Activated naive CD4-positive, alpha-beta T cell treated with anti-CD3 and anti-CD28 coated beads, Interleukin-2, amount 50 U/mL, for 72 hours (primary cell): Measurements from ENCODE around the gene ADAMTSL1. TPM values are rescaled to one million over a fixed set of nuclear protein-coding genes. Genes with fewer than 3 reads are reported as not detected.

Source experiments
- ATAC-seq, 2 donors: fragments of 150-1000 bp; cut with Tn5 transposase; 2 replicates each; pipeline ENCODE4 v1.10.0; 2021; ENCODE audit warnings: mild to moderate bottlenecking in 2 of 2, moderate library complexity in 2 of 2
- DNase-seq, 2 donors: peaks; one replicate each; pipeline ENCODE4 v3.0.0; 2021 to 2022; ENCODE audit warnings: low spot score in 2 of 2
- H3K27ac Mint-ChIP-seq, 2 donors: one replicate each; pipeline ENCODE4 v1.8.0; 2022; ENCODE audit warnings: mild to moderate bottlenecking in 2 of 2, mixed read lengths in 2 of 2
- H3K36me3 Mint-ChIP-seq, 2 donors: one replicate each; pipeline ENCODE4 v1.8.0; 2022; ENCODE audit warnings: mixed read lengths in 2 of 2
- H3K9me3 Mint-ChIP-seq, 2 donors: one replicate each; pipeline ENCODE4 v1.8.0; 2022; ENCODE audit warnings: mixed read lengths in 2 of 2
- total RNA-seq, 2 donors: library from RNA; stranded (reverse); gene quantifications; one replicate each; pipeline ENCODE4 v1.2.3, GENCODE V29; 2022

ADAMTSL1 gene
- total RNA-seq, 2 donors from 2014 or later = not detected

- no peaks in the 10 kb centered on the region for H3K36me3 Mint-ChIP-seq
- ATAC-seq = no peak
- peaks cover 8 to 12% of the 10 kb centered on the region in 2 donors for H3K9me3 Mint-ChIP-seq
- no peak overlapping the region for H3K27ac Mint-ChIP-seq
- DNase-seq = no peak
Measured at GRCh38 chr9:18564018-18564880, 90.3 kb downstream of the ADAMTSL1 start.

- ATAC-seq (no peak), DNase-seq (no peak)
- H3K27ac Mint-ChIP-seq = no peak overlapping the region
- H3K9me3 Mint-ChIP-seq = peaks cover 0 to 7% of the 10 kb centered on the region in 2 donors
- H3K36me3 Mint-ChIP-seq = no peaks in the 10 kb centered on the region
Measured at GRCh38 chr9:18566121-18566520, 92.2 kb downstream of the ADAMTSL1 start.

- Mint-ChIP-seq H3K27ac (no peak overlapping the region), H3K9me3 (no peaks in the 10 kb centered on the region), H3K36me3 (no peaks in the 10 kb centered on the region)
- no peak for DNase-seq
- ATAC-seq = no peak
Measured at GRCh38 chr9:18568973-18569372, 95.0 kb downstream of the ADAMTSL1 start.

GRCh38 chr9:18569941-18570630 lies 96.1 kb downstream of the ADAMTSL1 start:
- Mint-ChIP-seq H3K27ac (no peak overlapping the region), H3K9me3 (no peaks in the 10 kb centered on the region), H3K36me3 (no peaks in the 10 kb centered on the region)
- DNase-seq (no peak), ATAC-seq (no peak)

- H3K27ac Mint-ChIP-seq = no peak overlapping the region
- H3K36me3 Mint-ChIP-seq = no peaks in the 10 kb centered on the region
- ATAC-seq (no peak), DNase-seq (no peak)
- H3K9me3 Mint-ChIP-seq = no peaks in the 10 kb centered on the region
Measured at GRCh38 chr9:18573021-18573556, 99.1 kb downstream of the ADAMTSL1 start.

GRCh38 chr9:18575686-18576085 lies 101.7 kb downstream of the ADAMTSL1 start:
- Mint-ChIP-seq H3K36me3 (no peaks in the 10 kb centered on the region), H3K27ac (no peak overlapping the region), H3K9me3 (peaks cover 0 to 3% of the 10 kb centered on the region in 2 donors)
- ATAC-seq (no peak), DNase-seq (no peak)

- no peak overlapping the region for H3K27ac Mint-ChIP-seq
- DNase-seq (no peak), ATAC-seq (no peak)
- H3K9me3 Mint-ChIP-seq = peaks cover 3% of the 10 kb centered on the region in 2 donors
- no peaks in the 10 kb centered on the region for H3K36me3 Mint-ChIP-seq
Measured at GRCh38 chr9:18579536-18579935, 105.6 kb downstream of the ADAMTSL1 start.

GRCh38 chr9:18580151-18580550 lies 106.2 kb downstream of the ADAMTSL1 start:
- Mint-ChIP-seq H3K36me3 (no peaks in the 10 kb centered on the region), H3K27ac (no peak overlapping the region), H3K9me3 (peaks cover 3% of the 10 kb centered on the region in 2 donors)
- no peak for ATAC-seq
- DNase-seq = no peak

GRCh38 chr9:18585996-18586395 lies 112.0 kb downstream of the ADAMTSL1 start:
- peaks cover 0 to under 1% of the 10 kb centered on the region in 2 donors for H3K36me3 Mint-ChIP-seq
- DNase-seq (no peak), ATAC-seq (no peak)
- peaks cover under 1 to 8% of the 10 kb centered on the region in 2 donors for H3K9me3 Mint-ChIP-seq
- no peak overlapping the region for H3K27ac Mint-ChIP-seq

GRCh38 chr9:18588002-18588401 lies 114.0 kb downstream of the ADAMTSL1 start:
- ATAC-seq (no peak), DNase-seq (no peak)
- H3K9me3 Mint-ChIP-seq = peaks cover 7 to 17% of the 10 kb centered on the region in 2 donors
- H3K36me3 Mint-ChIP-seq = peaks cover 0 to 7% of the 10 kb centered on the region in 2 donors
- no peak overlapping the region for H3K27ac Mint-ChIP-seq

GRCh38 chr9:18591261-18591660 lies 117.3 kb downstream of the ADAMTSL1 start:
- peaks cover 16 to 21% of the 10 kb centered on the region in 2 donors for H3K9me3 Mint-ChIP-seq
- ATAC-seq (no peak), DNase-seq (no peak)
- H3K27ac Mint-ChIP-seq = no peak overlapping the region
- peaks cover 6 to 7% of the 10 kb centered on the region in 2 donors for H3K36me3 Mint-ChIP-seq

GRCh38 chr9:18594837-18595236 lies 120.9 kb downstream of the ADAMTSL1 start:
- ATAC-seq (no peak), DNase-seq (no peak)
- peaks cover 6 to 7% of the 10 kb centered on the region in 2 donors for H3K36me3 Mint-ChIP-seq
- H3K27ac Mint-ChIP-seq = no peak overlapping the region
- peaks cover 16 to 20% of the 10 kb centered on the region in 2 donors for H3K9me3 Mint-ChIP-seq

- Mint-ChIP-seq H3K36me3 (peaks cover 6 to 7% of the 10 kb centered on the region in 2 donors), H3K9me3 (peaks cover 16 to 17% of the 10 kb centered on the region in 2 donors)
- ATAC-seq = no peak
Measured at GRCh38 chr9:18595597-18595996, 121.6 kb downstream of the ADAMTSL1 start.

GRCh38 chr9:18596920-18597319 lies 123.0 kb downstream of the ADAMTSL1 start:
- peaks cover 0 to 6% of the 10 kb centered on the region in 2 donors for H3K36me3 Mint-ChIP-seq
- no peak for ATAC-seq
- peaks cover 9 to 10% of the 10 kb centered on the region in 2 donors for H3K9me3 Mint-ChIP-seq
- no peak for DNase-seq
- no peak overlapping the region for H3K27ac Mint-ChIP-seq

More at GRCh38 chr9:18595597-18595996, 121.6 kb downstream of the ADAMTSL1 start:
- no peak for DNase-seq
- H3K27ac Mint-ChIP-seq = no peak overlapping the region

- Mint-ChIP-seq H3K27ac (no peak overlapping the region), H3K36me3 (peaks cover 0 to 6% of the 10 kb centered on the region in 2 donors), H3K9me3 (peaks cover 5 to 9% of the 10 kb centered on the region in 2 donors)
- ATAC-seq = no peak
- no peak for DNase-seq
Measured at GRCh38 chr9:18598969-18599368, 125.0 kb downstream of the ADAMTSL1 start.

- no peaks in the 10 kb centered on the region for H3K9me3 Mint-ChIP-seq
- H3K36me3 Mint-ChIP-seq = no peaks in the 10 kb centered on the region
- H3K27ac Mint-ChIP-seq = no peak overlapping the region
- DNase-seq (no peak), ATAC-seq (no peak)
Measured at GRCh38 chr9:18601026-18601425, 127.1 kb downstream of the ADAMTSL1 start.

- Mint-ChIP-seq H3K27ac (no peak overlapping the region), H3K36me3 (no peaks in the 10 kb centered on the region), H3K9me3 (no peaks in the 10 kb centered on the region)
- ATAC-seq (no peak), DNase-seq (no peak)
Measured at GRCh38 chr9:18601956-18602355, 128.0 kb downstream of the ADAMTSL1 start.
